ENCODE measurements around the gene P2RX1. TPM values are rescaled to one million over a fixed set of nuclear protein-coding genes. Genes with fewer than 3 reads are reported as not detected.

Gene P2RX1
- total RNA-seq, 1 experiment from 2014 or later = not detected

DNA sequence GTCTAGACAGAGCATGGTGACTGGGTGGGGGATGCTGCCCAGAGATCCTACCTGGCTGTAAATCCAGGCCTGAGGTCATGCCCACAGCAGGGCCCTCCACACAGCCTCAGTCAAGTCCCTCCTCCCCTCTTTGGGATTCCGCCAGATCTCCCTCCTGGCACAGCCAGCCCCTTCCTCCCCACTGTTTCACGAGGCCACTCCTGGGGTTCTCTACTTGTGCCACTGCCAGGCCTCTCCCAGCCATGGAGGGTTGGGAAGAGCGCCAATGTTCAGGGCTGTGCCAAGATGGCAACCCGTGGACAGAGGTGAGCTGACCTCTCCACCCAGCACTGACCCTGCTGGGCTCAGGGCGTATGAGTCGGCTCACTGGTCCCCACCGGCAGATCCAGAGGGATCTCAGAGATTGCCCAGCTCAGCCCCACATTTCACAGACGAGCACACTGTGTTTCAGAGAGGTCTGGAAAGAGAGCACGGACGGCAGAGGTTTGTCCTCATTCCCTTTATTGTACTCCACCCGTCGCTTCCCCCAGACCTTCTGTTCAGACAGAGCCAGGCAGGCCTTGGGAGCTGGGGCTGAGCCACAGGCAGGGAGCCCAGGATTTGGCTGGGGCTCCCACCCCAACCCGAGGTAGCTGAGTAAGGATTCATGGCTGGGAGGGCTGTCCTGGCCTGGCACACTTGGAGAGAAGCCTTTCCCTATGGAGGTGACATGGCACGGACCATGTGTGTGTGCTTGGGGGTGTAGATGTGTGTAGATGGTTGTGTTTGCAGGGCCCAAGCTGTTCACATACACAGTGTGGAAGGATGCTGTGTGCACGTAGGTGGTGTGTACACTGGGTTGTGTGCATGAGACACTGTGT is 19.9 kb downstream of the P2RX1 start:
- in situ Hi-C loops (cut with HindIII; ENCODE audit: low pct_unique_long_range_greater_than_20kb, low sequenced_read_pairs) = no loop called here
- DNase-seq (ENCODE audit: low read depth, low spot score) = no peak

DNA sequence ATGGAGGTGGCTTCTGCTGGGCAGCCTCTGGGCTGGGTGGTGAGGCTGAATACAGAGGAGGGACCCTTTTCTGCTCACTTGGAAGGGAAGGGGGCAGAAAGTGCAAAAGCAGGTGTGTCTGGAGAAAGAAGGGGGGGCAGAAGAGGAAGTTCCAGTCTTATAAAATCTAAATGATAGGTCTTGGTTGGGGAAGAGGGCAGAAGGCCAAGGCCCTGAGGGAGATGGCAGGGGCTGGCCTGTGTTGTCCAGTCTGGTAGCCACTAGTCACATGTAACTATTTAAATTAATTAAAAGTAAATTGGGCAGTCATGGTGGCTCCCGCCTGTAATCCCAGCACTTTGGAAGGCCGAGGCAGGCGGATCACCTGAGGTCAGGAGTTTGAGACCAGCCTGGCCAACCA is 20.9 kb downstream of the P2RX1 start:
- in situ Hi-C loops (cut with HindIII; ENCODE audit: low pct_unique_long_range_greater_than_20kb, low sequenced_read_pairs) = no loop called here
- no peak for DNase-seq (ENCODE audit: low read depth, low spot score)

DNA sequence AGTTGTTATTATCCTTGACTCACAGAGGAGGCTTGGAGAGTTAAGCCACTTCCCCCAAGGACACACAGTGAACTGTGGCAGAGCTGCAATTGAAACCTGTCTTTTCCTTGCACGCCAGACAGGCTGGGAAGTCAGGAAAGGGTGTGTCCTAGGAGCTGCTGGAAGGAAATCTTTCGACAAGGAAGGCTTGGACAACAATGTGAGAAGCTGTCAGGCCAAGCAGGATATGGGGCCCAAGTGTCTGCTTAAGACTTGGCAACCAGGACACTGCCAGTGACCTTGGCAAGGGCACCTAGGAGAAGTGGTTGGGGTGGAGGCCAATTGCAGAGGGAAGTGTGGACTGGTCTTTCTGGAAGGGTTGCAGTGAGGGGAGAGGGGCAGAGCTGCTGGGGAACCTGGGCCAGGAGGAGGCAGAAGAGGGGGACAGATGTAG is 21.3 kb downstream of the P2RX1 start:
- DNase-seq (ENCODE audit: low read depth, low spot score) = no peak
- in situ Hi-C loops (cut with HindIII; ENCODE audit: low pct_unique_long_range_greater_than_20kb, low sequenced_read_pairs) = no loop called here

- in situ Hi-C loops (cut with HindIII; ENCODE audit: low pct_unique_long_range_greater_than_20kb, low sequenced_read_pairs) = no loop called here
These were observed 22.1 kb downstream of the P2RX1 start for GRCh38 chr17:3894188-3894587.

DNA sequence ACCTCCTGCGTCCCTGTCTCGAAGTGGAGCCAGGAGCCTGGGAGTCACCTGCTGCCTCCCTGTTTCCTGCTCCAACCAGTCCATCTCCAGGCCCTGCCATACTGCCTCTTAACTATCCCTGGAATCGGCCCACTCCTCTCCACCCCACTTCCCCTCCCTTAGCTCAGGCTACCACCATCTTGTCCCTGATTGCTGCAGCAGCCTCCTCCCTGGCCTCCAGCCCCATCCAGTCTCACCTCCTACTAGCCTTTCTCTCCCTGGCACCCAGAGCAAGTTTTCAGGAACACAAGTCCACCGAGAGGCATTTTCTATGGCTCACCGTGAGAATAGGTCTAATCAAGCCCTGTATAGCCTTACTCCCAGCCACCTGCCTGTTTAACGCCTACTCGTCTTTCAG is 22.5 kb downstream of the P2RX1 start:
- DNase-seq (ENCODE audit: low read depth, low spot score) = no peak
- in situ Hi-C loops (cut with HindIII; ENCODE audit: low pct_unique_long_range_greater_than_20kb, low sequenced_read_pairs) = no loop called here

More at GRCh38 chr17:3894188-3894587, 22.1 kb downstream of the P2RX1 start:
- no peak for DNase-seq (ENCODE audit: low read depth, low spot score)

DNA sequence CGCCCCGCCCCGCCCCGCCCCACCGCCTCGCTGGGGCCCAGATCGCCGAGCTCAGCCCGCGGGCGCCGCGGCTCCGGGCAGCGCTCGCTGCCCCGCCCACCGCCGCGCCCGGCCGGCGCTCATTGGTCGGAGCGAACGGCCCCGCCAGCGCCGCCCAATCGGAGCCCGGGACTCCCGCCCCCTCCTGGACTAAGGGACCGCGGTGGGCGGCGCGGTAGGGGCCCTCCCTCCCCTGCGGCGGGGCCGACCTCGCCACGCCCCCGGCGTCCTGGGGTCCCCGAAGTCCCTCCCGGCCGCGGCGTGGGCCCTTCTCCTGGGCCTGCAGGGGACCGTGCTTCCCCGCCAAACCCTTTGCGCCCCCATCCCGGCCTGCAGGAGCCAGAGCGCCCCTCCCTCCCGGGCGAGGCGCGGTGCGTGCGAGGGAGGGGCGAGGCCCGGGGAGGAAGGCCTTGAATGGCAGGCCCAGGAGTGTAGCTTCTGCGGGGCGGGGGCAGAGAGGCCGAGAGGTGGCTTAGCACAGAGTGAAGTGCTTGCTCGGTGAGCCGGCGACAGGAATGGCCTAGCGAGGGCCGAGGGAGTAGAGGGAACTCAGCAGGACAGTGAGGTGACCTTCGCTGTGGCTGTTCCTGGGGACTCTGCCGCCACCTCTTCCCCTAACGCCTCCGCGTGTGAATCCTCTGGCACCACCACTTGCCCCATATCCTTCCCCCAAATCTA is 23.1 kb downstream of the P2RX1 start, which contains the start of gene CAMKK1:
TSS of gene CAMKK1 (minus strand) at position 51 of the 717 bp plus-strand sequence. CDS start 7,366 bp downstream, outside the sequence.
- peak; percentile 80 for DNase-seq (ENCODE audit: low read depth, low spot score)
- in situ Hi-C loops (cut with HindIII; ENCODE audit: low pct_unique_long_range_greater_than_20kb, low sequenced_read_pairs) = no loop called here

GRCh38 chr17:3892095-3892998 is 23.9 kb downstream of the P2RX1 start:
- peak; percentile 68 for DNase-seq (ENCODE audit: low read depth, low spot score)
- in situ Hi-C loops (cut with HindIII; ENCODE audit: low pct_unique_long_range_greater_than_20kb, low sequenced_read_pairs) = no loop called here

DNA sequence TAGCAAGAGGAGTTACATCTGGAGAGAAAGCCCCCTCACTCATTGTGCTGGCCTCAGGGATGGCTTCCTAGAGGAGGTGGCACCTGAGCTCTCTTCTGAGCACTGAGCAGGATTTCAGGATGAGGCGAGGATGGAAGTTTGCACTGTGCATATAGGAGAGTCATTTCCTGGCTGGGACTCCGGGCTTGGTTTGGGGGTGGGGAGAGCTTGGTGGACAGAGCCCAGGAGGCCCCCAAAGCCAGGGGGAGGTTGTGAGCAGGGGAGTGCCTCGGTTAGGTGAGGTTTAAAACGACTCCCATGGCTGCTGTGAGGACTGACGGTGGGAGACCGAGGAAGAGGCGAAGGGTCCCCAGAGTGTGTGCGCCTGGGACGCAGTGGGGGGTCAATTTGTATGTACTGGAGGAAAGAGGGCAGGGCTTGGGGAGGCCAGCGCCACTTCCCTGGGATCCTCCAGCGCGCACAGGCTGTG is 24.6 kb downstream of the P2RX1 start:
- DNase-seq (ENCODE audit: low read depth, low spot score) = no peak
- in situ Hi-C loops (cut with HindIII; ENCODE audit: low pct_unique_long_range_greater_than_20kb, low sequenced_read_pairs) = no loop called here

DNA sequence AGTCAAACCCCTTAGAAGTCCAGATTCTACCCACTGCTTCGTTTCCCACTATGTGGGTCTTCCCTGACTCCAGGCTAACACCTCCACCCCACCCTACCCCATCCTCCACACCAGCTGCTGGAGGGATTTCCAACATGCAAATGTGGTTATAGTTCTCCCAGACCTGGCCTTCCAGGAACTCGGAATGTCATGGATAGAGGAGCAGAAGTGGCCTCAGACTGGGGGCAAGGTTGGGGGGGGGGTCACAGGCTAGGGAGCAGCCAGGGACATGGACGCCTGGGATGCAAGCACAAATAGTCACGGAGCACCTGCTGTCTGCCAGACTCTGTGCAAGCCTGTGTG is 25.4 kb downstream of the P2RX1 start:
- DNase-seq (ENCODE audit: low read depth, low spot score) = no peak
- in situ Hi-C loops (cut with HindIII; ENCODE audit: low pct_unique_long_range_greater_than_20kb, low sequenced_read_pairs) = no loop called here

GRCh38 chr17:3890082-3890877 is 26.0 kb downstream of the P2RX1 start:
- DNase-seq (ENCODE audit: low read depth, low spot score) = peak; percentile 24
- in situ Hi-C loops (cut with HindIII; ENCODE audit: low pct_unique_long_range_greater_than_20kb, low sequenced_read_pairs) = no loop called here

DNA sequence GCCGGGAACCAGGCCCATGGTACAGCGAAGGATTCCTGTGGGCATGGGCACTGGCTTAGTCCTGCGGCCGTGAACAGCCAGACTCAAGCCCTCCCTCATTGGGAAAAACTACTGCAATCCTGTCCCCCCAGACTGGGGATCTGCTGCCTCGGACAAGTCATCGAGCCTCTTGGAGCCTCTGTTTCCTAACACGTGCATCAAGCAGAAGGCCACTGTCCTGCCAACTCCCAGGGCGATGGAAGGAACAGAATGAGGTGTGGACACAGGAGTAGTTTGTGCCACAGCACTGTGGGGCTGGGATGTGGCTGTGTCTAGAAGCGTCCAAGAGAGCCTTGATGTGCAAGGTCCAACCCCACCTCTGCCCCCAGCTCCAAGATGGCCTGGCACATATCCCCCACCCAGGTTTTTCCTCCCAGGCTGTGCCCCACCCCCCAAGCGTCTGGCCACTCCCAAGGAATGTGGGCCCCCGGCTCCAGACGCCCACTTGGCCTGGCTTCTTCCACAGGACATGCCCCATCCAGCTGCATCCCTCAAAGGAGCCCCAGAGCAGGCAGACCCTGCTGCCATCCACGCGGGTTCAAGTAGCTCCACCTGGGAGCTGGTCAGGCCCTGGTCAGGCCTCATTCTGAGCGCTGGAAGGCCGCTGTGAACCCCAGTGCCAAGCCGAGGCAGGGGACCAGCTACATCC is 26.8 kb downstream of the P2RX1 start:
- DNase-seq (ENCODE audit: low read depth, low spot score) = no peak
- in situ Hi-C loops (cut with HindIII; ENCODE audit: low pct_unique_long_range_greater_than_20kb, low sequenced_read_pairs) = no loop called here

DNA sequence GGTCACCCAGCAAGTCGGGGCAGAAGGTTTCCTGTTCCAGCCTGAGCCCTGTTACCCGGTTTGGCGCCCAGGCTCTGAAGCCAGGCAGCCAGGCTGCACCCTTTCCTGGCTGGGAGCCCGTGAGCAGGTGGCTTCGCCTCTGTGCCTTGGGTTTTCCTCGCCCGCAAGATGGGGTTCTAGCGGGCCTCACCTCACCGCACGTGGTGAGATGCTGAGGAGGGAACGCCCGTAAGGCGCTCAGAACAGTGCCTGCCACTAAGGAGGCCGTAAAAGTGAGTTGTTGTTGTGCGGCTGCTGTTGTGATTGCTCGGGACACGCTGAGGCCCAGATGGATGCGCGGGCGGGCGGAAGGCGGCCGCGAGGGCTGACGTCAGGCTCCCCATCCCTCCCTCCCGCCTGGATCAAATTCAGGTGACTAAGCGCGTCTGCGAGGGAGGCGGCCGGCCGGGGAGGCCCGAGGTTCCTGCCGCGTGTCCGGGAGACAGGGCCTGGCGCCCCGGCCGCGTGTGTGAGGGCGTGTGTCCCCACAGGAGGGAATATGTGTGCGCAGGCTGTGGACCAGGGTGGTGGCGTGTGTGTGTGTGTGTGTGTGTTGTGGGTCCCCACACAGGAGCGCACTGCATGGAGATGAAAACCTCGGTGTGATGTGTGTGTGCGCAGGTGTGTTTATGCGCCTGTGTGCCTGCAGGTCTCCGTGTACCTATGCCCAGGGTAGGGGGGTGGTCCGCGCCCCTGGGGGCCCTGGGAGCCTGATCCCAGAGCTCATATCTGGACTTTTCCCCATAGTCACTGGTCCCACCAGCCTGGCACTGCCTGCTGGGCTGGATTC is 27.7 kb downstream of the P2RX1 start:
- DNase-seq (ENCODE audit: low read depth, low spot score) = no peak

DNA sequence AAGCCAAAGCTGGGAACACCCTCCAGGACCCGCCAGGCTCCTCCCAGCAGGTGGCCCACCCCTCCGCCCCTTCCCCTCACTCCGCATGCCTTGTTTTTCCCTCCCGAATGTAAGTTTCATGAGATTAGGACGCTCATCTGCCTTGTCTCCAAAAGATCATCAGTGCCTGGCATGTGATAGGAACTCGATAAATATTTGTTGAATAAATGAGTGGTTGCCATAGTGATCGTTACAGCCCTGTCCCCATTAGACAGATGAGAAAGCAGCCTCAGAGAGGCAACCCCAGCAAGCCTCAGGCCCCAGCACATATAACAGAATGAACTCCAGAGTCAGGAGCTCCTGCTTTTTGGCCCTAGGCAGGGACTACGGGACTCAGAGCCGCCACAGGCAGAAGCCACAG is 28.5 kb downstream of the P2RX1 start:
- in situ Hi-C loops (cut with HindIII; ENCODE audit: low pct_unique_long_range_greater_than_20kb, low sequenced_read_pairs) = no loop called here
- DNase-seq (ENCODE audit: low read depth, low spot score) = no peak

More for the DNA sequence above, 27.7 kb downstream of the P2RX1 start:
- in situ Hi-C loops (cut with HindIII; ENCODE audit: low pct_unique_long_range_greater_than_20kb, low sequenced_read_pairs) = no loop called here

GRCh38 chr17:3887394-3887793 is 28.9 kb downstream of the P2RX1 start:
- DNase-seq (ENCODE audit: low read depth, low spot score) = no peak
- in situ Hi-C loops (cut with HindIII; ENCODE audit: low pct_unique_long_range_greater_than_20kb, low sequenced_read_pairs) = no loop called here

- in situ Hi-C loops (cut with HindIII; ENCODE audit: low pct_unique_long_range_greater_than_20kb, low sequenced_read_pairs) = no loop called here
- DNase-seq (ENCODE audit: low read depth, low spot score) = no peak
These were observed 29.5 kb downstream of the P2RX1 start for GRCh38 chr17:3886776-3887175.

- DNase-seq (ENCODE audit: low read depth, low spot score) = no peak
- in situ Hi-C loops (cut with HindIII; ENCODE audit: low pct_unique_long_range_greater_than_20kb, low sequenced_read_pairs) = no loop called here
These were observed 30.3 kb downstream of the P2RX1 start for GRCh38 chr17:3885970-3886369.

Measured in SK-MEL-5 (cell line).